Epithelial cell of esophagus (primary cell): ENCODE measurements around the gene PHB1.

Experiments
- DNase-seq: peaks from one replicate; pipeline ENCODE4 v3.0.0; 2010; ENCODE audit warnings: low read depth
- H3K4me3 ChIP-seq: 2 replicates; pipeline ENCODE4 v1.5.1; 2011; ENCODE audit warnings: mild to moderate bottlenecking, low read length, control low read depth
- CTCF ChIP-seq: IDR thresholded peaks from 2 replicates; pipeline ENCODE4 v1.5.1; 2011; ENCODE audit warnings: low read depth, mild to moderate bottlenecking, low read length, control low read depth, inconsistent platforms; ENCODE audit not compliant: insufficient read depth; ENCODE audit errors: missing control alignments

Gene PHB1

GRCh38 chr17:49359990-49360795 is 54.5 kb downstream of the PHB1 start:
- no peak for DNase-seq
- TF ChIP-seq CTCF: no peak
- peak overlapping the region; percentile 72 for H3K4me3 ChIP-seq

- no peak for DNase-seq
- no peak for TF ChIP-seq CTCF
- no peak overlapping the region for H3K4me3 ChIP-seq
These were observed 55.9 kb downstream of the PHB1 start for GRCh38 chr17:49358641-49359247.

- no peak overlapping the region for H3K4me3 ChIP-seq
- TF ChIP-seq CTCF: no peak
- DNase-seq: no peak
These were observed 57.2 kb downstream of the PHB1 start for GRCh38 chr17:49357516-49357915.

GRCh38 chr17:49356320-49356719 is 58.4 kb downstream of the PHB1 start:
- no peak for TF ChIP-seq CTCF

More at GRCh38 chr17:49356320-49356719, 58.4 kb downstream of the PHB1 start:
- no peak for DNase-seq
- no peak overlapping the region for H3K4me3 ChIP-seq
